ENCODE results near the gene MYH8.

Gene MYH8

GRCh38 chr17:10380631-10381408, 40.9 kb downstream of the MYH8 start:
- no peak for DNase-seq

GRCh38 chr17:10372906-10373305, 48.8 kb downstream of the MYH8 start, which contains the start of gene MYH13:
Gene MYH13 (minus strand): TSS chr17:10373006. CDS start chr17:10364530, 8,476 bp downstream.
- DNase-seq: no peak

- no peak for DNase-seq
These were observed 51.6 kb downstream of the MYH8 start for GRCh38 chr17:10370016-10370608.

GRCh38 chr17:10369239-10369638, 52.5 kb downstream of the MYH8 start:
- no peak for DNase-seq

GRCh38 chr17:10368561-10368960, 53.2 kb downstream of the MYH8 start:
- no peak for DNase-seq

- DNase-seq: no peak
These were observed 61.2 kb downstream of the MYH8 start for GRCh38 chr17:10360578-10360977.

GRCh38 chr17:10357768-10358167, 64.0 kb downstream of the MYH8 start:
- DNase-seq: no peak

GRCh38 chr17:10354651-10355050, 67.1 kb downstream of the MYH8 start:
- DNase-seq: no peak

GRCh38 chr17:10352893-10353292, 68.9 kb downstream of the MYH8 start:
- no peak for DNase-seq

- no peak for DNase-seq
These were observed 72.3 kb downstream of the MYH8 start for GRCh38 chr17:10349403-10349802.

- no peak for DNase-seq
These were observed 76.9 kb downstream of the MYH8 start for GRCh38 chr17:10344816-10345215.

Measured in HCEC 1CT (cell line).